Globus pallidus (tissue), 1 donor: ENCODE data around the gene PRELP.

Experiments
- DNase-seq: peaks from one replicate; pipeline ENCODE4 v3.0.0-alpha.2; 2015; ENCODE audit warnings: low spot score

PRELP gene

DNA sequence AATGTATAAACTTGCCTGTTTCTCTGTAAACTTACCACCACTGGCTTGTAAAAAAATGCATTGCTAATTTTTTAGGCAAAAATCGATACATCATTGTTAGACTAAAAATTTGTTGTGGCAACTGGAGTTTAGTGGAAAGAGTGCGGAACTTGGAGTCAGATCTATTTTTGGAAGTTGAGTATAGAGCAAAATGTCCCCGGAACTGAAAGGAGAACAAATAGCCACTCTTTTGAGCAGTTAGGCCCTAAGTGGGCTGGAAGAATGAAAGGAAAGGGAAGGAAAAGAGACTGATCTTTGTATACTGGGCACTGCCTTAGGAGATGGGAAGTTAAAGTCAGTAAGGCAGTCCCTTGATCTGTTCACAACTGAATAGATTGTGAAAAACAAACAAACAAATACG lies 48.5 kb downstream of the PRELP start:
- no peak for DNase-seq

DNA sequence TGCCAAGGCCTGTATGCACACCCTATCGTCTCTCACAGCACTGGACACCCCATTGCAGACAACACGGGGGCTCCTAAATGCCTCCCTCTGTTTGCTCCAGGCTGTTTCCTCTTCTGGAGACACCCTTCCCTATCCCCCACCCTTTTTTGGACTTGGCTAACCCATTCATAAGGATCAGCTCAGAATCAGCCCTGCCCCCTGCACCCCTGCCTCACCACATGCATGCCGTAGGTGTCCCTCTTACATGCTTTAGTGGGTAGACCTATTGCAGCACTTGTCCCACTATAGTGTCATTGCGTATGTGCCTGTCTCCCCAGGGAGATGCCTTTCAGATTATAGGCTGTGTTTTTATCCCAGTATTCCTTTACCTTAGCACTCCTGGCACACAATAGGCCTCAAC lies 49.2 kb downstream of the PRELP start:
- no peak for DNase-seq

DNA sequence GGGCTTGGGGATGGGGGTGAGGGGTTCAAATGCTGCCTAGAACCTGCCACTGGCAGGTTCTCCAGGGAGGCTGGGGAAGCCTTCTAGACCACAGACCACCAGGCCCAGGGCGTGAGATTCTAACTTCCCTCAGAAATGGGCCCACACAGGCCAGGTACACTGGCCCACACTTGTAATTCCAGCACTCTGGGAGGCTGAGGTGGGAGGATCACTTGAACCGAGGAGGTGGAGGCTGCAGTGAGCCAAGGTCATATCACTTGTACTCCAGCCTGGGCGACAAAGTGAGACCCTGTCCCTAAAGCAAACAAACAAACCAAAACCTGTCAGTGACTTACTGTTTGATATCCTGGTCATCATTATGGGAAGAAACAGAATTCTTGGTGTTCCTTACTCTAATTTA lies 50.1 kb downstream of the PRELP start:
- DNase-seq = no peak

DNA sequence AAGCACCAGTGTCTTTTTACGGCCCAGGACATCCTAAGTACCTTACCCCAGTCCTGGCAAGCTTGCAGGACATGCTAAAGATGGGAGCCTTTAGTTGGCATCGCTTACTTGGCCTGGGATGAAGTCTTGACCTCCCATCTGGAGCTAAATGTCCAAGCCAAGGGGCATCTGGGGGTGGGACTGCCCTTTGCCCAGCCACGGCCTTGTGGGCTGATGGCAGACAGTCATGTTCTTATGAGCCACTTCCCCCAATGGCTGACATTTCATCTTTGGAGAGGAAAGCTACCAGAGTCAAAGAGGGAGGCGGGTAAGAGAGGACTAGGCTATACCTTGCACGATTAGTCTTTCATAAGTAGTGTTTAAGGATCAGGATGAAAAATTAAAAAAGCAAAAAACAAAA lies 50.5 kb downstream of the PRELP start:
- DNase-seq = no peak

DNA sequence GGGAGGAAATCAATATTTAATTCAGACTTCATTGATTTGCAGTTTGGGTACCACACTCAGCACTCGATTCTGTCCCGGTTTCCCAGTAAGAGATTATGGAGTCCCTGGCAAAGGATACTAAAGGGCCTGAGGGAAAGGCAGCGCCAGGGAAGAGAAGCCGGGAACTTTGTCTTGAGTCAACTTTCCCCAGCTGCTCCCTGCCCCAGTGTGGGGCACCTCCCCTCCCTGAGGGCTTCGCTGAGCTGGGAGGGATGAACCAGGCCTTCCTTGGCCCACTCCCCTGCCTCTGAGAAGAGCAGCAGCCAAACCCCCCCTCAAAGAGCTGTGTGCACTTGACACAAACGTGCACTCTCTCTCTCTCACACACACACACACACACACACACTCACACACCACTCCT lies 51.0 kb downstream of the PRELP start:
- no peak for DNase-seq

- no peak for DNase-seq
Measured at GRCh38 chr1:203527013-203527412, 51.4 kb downstream of the PRELP start.

DNA sequence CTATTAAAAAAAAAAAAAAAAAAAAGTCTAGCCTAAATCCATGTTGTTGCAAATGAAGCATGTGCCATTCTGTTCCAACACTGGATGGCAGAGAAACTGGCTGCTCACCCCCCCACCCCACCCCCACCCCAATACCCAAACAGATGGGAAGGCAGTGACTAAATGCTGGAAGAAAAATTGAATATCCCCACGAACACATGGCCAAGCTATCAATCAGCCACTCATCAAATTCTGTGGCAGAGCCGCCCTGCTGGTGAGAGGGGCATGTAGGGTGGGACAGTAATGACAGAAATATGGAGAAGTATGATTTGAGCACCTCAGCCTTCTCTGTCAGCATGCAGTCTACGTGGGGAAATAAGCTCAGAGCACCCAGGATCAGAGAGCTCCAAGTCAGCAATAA lies 52.5 kb downstream of the PRELP start:
- DNase-seq = no peak

DNA sequence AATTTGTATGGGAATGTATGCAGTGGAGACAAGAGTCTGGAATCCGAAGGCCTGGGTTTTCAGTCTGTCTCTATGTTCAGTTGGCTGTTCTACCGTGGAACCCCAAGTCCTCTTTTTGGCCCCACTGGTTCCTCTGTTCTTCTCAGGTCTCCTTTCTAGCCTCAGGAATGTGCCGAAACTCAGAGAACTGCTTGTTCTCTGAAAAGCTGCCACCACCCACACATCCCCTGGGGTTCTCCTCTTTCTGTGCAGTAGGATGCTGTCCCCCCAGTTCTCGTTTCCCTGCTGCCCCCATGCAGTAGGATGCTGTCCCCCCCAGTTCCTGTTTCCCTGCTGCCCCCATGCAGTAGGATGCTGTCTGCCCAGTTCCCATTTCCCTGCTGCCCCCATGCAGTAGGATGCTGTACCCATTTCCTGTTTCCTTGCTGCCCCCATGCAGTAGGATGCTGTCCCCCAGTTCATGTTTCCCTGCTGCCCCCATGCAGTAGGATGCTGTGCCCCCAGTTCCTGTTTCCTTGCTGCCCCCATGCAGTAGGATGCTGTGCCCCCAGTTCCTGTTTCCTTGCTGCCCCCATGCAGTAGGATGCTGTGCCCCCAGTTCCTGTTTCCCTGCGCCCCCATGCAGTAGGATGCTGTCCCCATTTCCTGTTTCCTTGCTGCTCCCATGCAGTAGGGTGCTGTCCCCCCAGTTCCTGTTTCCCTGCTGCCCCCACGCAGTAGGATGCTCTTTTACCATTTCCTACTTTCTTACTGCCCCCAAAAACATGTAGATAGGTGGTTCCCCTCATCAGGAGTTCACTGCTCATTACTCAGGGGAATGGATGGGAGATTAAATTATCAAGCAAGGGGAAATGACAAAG lies 53.6 kb downstream of the PRELP start:
- no peak for DNase-seq

DNA sequence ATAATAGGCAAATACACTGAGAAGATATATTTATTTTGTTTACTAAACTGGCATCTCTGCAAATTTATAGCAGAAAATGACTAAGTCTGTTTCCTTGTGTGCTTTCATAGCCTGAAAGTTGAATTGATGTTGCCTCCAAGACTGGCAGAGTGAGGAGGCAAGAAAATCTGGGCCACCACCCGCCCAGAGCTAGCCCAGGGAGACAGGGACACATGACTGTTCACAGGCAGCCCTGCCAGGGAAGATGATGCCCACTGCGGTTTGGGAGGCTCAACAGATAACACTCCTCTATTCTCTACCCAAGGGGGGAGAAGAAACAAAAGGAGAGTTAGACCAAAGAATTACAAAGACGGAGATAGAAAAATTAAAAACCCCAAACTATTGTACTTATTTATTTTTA lies 55.5 kb downstream of the PRELP start:
- DNase-seq = no peak

- DNase-seq = no peak
Measured at GRCh38 chr1:203534012-203534411, 58.4 kb downstream of the PRELP start.

DNA sequence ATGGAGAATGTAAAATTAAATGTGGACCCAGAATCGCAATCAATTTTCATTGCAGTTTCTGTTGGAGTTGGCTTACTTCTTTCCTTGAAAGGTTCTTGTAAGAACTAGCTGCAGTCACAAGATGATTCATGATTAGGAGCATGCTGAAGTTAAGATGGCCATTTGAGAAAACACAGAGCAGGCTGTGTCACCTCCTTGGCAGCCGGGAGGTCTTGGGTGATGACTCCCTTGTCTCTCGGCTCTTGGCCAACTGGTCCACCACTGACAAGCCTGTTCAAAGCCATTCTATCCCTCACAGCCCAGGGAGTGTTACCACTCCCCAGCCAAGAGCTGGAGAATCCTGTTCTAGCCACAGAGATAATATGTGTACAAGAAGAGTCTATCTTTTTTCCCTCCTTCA lies 58.9 kb downstream of the PRELP start:
- DNase-seq = no peak

GRCh38 chr1:203536575-203536974 lies 61.0 kb downstream of the PRELP start:
- no peak for DNase-seq

DNA sequence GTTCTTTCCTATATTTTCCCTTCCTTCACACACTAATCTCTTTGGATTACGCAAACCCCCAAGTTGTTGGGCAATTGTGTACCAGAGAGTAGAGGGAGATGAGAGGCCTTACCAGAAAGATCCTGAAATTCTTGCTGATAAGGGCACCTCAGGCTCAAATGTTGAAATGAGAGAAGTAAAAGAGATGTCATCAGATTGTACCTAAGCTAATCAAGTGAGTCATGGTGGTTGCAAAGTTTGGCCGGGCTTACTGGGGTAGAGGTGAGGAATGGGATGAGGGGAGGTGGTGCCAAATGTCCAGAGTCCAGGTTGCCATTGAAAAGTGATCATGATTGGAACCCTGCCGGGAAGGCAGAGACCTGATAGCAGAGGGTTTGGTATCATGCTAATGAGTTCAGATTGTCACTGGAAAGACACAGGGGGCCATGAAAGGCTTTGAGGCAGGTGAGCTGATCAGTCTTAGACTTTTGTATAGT lies 61.4 kb downstream of the PRELP start:
- DNase-seq = no peak

DNA sequence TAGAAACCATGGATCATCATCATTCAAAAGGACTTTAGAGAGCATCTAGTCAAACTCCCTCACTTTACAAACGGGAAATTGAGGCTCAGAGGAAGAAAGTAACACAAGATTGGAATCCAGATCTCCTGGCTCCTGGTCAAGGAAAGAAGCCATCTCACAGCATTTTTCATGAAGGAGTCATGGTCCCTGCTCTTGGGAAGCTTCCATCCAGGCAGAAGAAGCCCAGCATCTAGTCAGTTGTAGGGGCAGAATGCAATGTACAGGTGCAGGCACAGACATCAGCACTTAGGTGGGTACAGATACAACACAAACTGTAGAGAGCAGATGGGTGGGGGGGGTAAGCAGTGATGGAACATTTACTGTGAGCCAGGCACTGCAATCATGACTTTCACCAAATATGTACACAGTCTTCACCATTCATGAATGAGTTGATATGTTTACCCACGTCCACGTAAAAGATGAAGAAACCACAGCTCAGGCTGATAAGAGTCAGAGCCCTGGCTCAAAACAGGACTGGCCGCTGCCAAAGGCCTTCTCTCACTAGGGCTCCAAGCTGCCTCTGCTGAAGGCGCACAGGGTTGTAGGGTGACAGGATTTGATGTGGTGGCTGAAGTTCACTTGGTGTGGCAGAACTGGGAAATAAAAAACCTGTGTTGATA lies 62.3 kb downstream of the PRELP start:
- no peak for DNase-seq

DNA sequence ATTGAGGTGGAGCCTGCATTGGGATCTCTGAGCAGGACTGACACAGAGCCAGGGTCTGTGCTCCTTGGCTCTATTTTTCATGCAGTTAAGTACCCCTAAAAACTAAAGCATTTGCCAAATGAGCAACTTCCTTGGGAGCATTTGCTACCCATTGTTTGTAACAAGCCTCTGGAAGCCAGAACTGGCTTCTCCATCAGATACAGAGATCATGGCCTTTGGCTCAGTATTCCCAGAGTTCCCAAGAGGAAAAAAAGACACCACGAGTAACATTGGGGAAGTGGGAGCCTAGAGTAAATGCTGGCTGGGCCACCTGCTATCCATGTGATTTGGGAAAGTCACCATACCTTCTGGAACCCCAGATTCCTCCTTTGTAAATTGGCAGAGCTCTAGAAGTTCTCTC lies 63.1 kb downstream of the PRELP start:
- no peak for DNase-seq

- DNase-seq = no peak
Measured at GRCh38 chr1:203539831-203540546, 64.4 kb downstream of the PRELP start.
